CD1c-positive myeloid dendritic cell (primary cell): ENCODE measurements around the gene TMEM234.

ENCODE experiments used
- DNase-seq: peaks from one replicate; pipeline ENCODE4 v3.0.0-alpha.2; 2016; ENCODE audit errors: extremely low spot score

Gene TMEM234

GRCh38 chr1:32239790-32240139 is 17.6 kb upstream of the TMEM234 start:
- no peak for DNase-seq

- DNase-seq: no peak
These were observed 17.2 kb upstream of the TMEM234 start for GRCh38 chr1:32239337-32239736.

GRCh38 chr1:32234792-32235191 is 12.6 kb upstream of the TMEM234 start:
- DNase-seq: no peak

GRCh38 chr1:32232558-32233304 is 10.6 kb upstream of the TMEM234 start:
- DNase-seq: no peak

GRCh38 chr1:32231843-32232432 is 9.8 kb upstream of the TMEM234 start:
- no peak for DNase-seq

GRCh38 chr1:32228771-32229170 is 6.6 kb upstream of the TMEM234 start:
- DNase-seq: no peak

GRCh38 chr1:32224285-32224684 is 2.1 kb upstream of the TMEM234 start:
- no peak for DNase-seq

GRCh38 chr1:32223683-32224082 is 1.5 kb upstream of the TMEM234 start:
- DNase-seq: no peak

- no peak for DNase-seq
These were observed 573 bp downstream of the TMEM234 start for GRCh38 chr1:32221581-32221979.

GRCh38 chr1:32220746-32221580 is 1.2 kb downstream of the TMEM234 start:
- DNase-seq: no peak

GRCh38 chr1:32219022-32219421 is 3.1 kb downstream of the TMEM234 start:
- DNase-seq: no peak

GRCh38 chr1:32216566-32216965 is 5.6 kb downstream of the TMEM234 start:
- peak; percentile 33 for DNase-seq

GRCh38 chr1:32215629-32216480 is 6.3 kb downstream of the TMEM234 start:
- DNase-seq: peak; percentile 65

GRCh38 chr1:32208891-32209328 is 13.2 kb downstream of the TMEM234 start, which contains the start of gene DCDC2B:
DCDC2B (plus strand) TSS chr1:32209089; CDS start chr1:32209094, 5 bp downstream.
- DNase-seq: no peak

- no peak for DNase-seq
These were observed 13.7 kb downstream of the TMEM234 start for GRCh38 chr1:32208469-32208868.

GRCh38 chr1:32205401-32206370 is 16.5 kb downstream of the TMEM234 start, which contains the start of gene IQCC:
IQCC (plus strand) TSS chr1:32205671; CDS start chr1:32205682, 11 bp downstream.
- DNase-seq: peak; percentile 91

- no peak for DNase-seq
These were observed 17.2 kb downstream of the TMEM234 start for GRCh38 chr1:32204943-32205361.

GRCh38 chr1:32201011-32201855 is 20.9 kb downstream of the TMEM234 start:
- peak; percentile 38 for DNase-seq
